ENCODE data around the gene XDH.

DNA sequence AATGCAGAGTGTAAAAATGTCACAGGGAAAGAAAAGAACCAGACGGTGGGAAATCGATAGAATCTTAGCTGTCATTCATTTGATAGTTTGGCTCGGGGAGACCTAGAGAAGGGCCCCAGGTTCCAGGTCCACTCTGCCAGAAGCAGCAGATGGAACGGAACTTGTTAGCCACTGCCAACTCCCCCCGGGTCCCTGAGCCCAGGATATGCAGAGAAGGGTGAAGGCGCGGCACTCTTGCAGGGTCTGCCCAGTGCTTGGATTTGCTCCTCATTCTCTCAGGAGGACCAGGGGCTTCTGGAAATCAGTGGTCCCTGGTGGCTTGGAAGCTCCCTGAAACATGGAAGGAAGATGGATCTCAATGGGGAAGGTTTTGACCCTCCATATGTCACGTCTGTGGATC lies 11.6 kb upstream of the XDH start:
- TF ChIP-seq POLR2AphosphoS5 (IDR thresholded peaks at IDR 0.05; ENCODE audit: low read depth) (no peak), GABPA (IDR thresholded peaks at IDR 0.05; ENCODE audit: low read depth) (no peak)
- TF ChIP-seq, protein P1, sequence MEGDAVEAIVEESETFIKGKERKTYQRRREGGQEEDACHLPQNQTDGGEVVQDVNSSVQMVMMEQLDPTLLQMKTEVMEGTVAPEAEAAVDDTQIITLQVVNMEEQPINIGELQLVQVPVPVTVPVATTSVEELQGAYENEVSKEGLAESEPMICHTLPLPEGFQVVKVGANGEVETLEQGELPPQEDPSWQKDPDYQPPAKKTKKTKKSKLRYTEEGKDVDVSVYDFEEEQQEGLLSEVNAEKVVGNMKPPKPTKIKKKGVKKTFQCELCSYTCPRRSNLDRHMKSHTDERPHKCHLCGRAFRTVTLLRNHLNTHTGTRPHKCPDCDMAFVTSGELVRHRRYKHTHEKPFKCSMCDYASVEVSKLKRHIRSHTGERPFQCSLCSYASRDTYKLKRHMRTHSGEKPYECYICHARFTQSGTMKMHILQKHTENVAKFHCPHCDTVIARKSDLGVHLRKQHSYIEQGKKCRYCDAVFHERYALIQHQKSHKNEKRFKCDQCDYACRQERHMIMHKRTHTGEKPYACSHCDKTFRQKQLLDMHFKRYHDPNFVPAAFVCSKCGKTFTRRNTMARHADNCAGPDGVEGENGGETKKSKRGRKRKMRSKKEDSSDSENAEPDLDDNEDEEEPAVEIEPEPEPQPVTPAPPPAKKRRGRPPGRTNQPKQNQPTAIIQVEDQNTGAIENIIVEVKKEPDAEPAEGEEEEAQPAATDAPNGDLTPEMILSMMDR (IDR thresholded peaks at IDR 0.05; ENCODE audit: insufficient read depth, low read length), result no peak
- TF ChIP-seq, protein P2, sequence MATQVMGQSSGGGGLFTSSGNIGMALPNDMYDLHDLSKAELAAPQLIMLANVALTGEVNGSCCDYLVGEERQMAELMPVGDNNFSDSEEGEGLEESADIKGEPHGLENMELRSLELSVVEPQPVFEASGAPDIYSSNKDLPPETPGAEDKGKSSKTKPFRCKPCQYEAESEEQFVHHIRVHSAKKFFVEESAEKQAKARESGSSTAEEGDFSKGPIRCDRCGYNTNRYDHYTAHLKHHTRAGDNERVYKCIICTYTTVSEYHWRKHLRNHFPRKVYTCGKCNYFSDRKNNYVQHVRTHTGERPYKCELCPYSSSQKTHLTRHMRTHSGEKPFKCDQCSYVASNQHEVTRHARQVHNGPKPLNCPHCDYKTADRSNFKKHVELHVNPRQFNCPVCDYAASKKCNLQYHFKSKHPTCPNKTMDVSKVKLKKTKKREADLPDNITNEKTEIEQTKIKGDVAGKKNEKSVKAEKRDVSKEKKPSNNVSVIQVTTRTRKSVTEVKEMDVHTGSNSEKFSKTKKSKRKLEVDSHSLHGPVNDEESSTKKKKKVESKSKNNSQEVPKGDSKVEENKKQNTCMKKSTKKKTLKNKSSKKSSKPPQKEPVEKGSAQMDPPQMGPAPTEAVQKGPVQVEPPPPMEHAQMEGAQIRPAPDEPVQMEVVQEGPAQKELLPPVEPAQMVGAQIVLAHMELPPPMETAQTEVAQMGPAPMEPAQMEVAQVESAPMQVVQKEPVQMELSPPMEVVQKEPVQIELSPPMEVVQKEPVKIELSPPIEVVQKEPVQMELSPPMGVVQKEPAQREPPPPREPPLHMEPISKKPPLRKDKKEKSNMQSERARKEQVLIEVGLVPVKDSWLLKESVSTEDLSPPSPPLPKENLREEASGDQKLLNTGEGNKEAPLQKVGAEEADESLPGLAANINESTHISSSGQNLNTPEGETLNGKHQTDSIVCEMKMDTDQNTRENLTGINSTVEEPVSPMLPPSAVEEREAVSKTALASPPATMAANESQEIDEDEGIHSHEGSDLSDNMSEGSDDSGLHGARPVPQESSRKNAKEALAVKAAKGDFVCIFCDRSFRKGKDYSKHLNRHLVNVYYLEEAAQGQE (IDR thresholded peaks at IDR 0.05; ENCODE audit: insufficient replicate concordance, low read depth), result no peak

All from HL-60 (cell line).